C4-2B (cell line): Measurements from ENCODE around the gene PIGK.

ENCODE experiments used
- ZFX ChIP-seq: fragments of 450-650 bp; IDR thresholded peaks from 2 replicates; pipeline ENCODE4 v1.6.1; 2017
- TF ChIP-seq, protein P1 (sequence below): fragments of 450-650 bp; conservative IDR thresholded peaks from 2 replicates; pipeline ENCODE4 v1.5.1; 2017; ENCODE audit warnings: mild to moderate bottlenecking

DNA sequence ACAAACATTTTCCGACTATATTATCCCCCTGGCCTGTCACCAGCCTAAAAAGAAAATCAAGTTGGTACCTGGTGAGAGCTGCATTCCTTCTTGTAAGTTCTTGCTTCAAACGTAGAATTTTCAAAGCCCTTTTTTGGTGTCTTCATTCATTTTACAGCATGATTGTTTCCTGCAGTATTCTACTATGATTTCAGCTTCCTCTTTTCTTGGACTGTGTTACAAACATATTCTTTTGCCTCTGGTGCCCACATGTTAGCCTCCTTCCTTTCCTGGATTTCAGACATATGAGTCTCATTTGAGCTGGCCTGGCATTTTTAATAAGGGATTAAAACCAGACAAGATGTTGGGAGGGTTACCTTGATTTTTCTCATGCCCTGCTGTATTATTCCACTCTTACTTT is 142.5 kb downstream of the PIGK start:
- TF ChIP-seq, protein P1, sequence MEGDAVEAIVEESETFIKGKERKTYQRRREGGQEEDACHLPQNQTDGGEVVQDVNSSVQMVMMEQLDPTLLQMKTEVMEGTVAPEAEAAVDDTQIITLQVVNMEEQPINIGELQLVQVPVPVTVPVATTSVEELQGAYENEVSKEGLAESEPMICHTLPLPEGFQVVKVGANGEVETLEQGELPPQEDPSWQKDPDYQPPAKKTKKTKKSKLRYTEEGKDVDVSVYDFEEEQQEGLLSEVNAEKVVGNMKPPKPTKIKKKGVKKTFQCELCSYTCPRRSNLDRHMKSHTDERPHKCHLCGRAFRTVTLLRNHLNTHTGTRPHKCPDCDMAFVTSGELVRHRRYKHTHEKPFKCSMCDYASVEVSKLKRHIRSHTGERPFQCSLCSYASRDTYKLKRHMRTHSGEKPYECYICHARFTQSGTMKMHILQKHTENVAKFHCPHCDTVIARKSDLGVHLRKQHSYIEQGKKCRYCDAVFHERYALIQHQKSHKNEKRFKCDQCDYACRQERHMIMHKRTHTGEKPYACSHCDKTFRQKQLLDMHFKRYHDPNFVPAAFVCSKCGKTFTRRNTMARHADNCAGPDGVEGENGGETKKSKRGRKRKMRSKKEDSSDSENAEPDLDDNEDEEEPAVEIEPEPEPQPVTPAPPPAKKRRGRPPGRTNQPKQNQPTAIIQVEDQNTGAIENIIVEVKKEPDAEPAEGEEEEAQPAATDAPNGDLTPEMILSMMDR, result no peak
- no peak for TF ChIP-seq ZFX
